ENCODE data around the gene ETV4.
"Not testable (repeated sequence)": the region's sequence is repeated elsewhere in the genome, so short reads cannot be mapped to it uniquely, and the experiment has no call there.

ETV4 gene

GRCh38 chr17:43517161-43517560 is 29.0 kb downstream of the ETV4 start:
- DNase-seq (ENCODE audit: low read depth): no peak

- no peak for DNase-seq (ENCODE audit: low read depth)
These were observed 30.5 kb downstream of the ETV4 start for GRCh38 chr17:43515656-43516055.

GRCh38 chr17:43511199-43511598 is 34.9 kb downstream of the ETV4 start:
- DNase-seq (ENCODE audit: low read depth): not testable (repeated sequence)

GRCh38 chr17:43509440-43509839 is 36.7 kb downstream of the ETV4 start:
- not testable (repeated sequence) for DNase-seq (ENCODE audit: low read depth)

- no peak for DNase-seq (ENCODE audit: low read depth)
These were observed 55.5 kb downstream of the ETV4 start for GRCh38 chr17:43490621-43491020.

GRCh38 chr17:43483674-43484551 is 62.2 kb downstream of the ETV4 start, which contains the start of gene DHX8:
TSS of gene DHX8 (plus strand) at chr17:43483975. CDS start at chr17:43484038, 63 bp downstream.
- DNase-seq (ENCODE audit: low read depth): peak; percentile 98

- no peak for DNase-seq (ENCODE audit: low read depth)
These were observed 63.8 kb downstream of the ETV4 start for GRCh38 chr17:43482103-43483012.

GRCh38 chr17:43479948-43480347 is 66.2 kb downstream of the ETV4 start:
- no peak for DNase-seq (ENCODE audit: low read depth)
